Measurements from ENCODE around the gene PLS1.
A peak's percentile ranks its signal among the peaks of the same experiment; 100 is the strongest.
"Not testable (repeated sequence)": the region's sequence is repeated elsewhere in the genome, so short reads cannot be mapped to it uniquely, and the experiment has no call there.

The PLS1 gene

GRCh38 chr3:142693136-142693853, 97.1 kb downstream of the PLS1 start:
- no peak for DNase-seq (ENCODE audit: low read depth)

GRCh38 chr3:142694225-142694624, 98.0 kb downstream of the PLS1 start:
- no peak for DNase-seq (ENCODE audit: low read depth)

GRCh38 chr3:142705198-142705597, 109.0 kb downstream of the PLS1 start:
- DNase-seq (ENCODE audit: low read depth), result no peak

- no peak for DNase-seq (ENCODE audit: low read depth)
Measured at GRCh38 chr3:142706321-142707127, 110.3 kb downstream of the PLS1 start.

- no peak for DNase-seq (ENCODE audit: low read depth)
Measured at GRCh38 chr3:142709207-142709606, 113.0 kb downstream of the PLS1 start.

GRCh38 chr3:142714882-142715281, 118.7 kb downstream of the PLS1 start:
- not testable (repeated sequence) for DNase-seq (ENCODE audit: low read depth)

- DNase-seq (ENCODE audit: low read depth), result no peak
Measured at GRCh38 chr3:142716102-142716501, 119.9 kb downstream of the PLS1 start.

- no peak for DNase-seq (ENCODE audit: low read depth)
Measured at GRCh38 chr3:142723665-142723967, 127.4 kb downstream of the PLS1 start.

- peak; percentile 52 for DNase-seq (ENCODE audit: low read depth)
Measured at GRCh38 chr3:142723968-142724681, 127.9 kb downstream of the PLS1 start, which contains the start of gene TRPC1. Gene TRPC1 (plus strand): TSS chr3:142724034. CDS start chr3:142724560, 526 bp downstream.

- DNase-seq (ENCODE audit: low read depth), result peak; percentile 3
Measured at GRCh38 chr3:142724682-142725356, 128.6 kb downstream of the PLS1 start.

- DNase-seq (ENCODE audit: low read depth), result no peak
Measured at GRCh38 chr3:142725357-142725739, 129.2 kb downstream of the PLS1 start.

- no peak for DNase-seq (ENCODE audit: low read depth)
Measured at GRCh38 chr3:142726017-142726416, 129.8 kb downstream of the PLS1 start.

- no peak for DNase-seq (ENCODE audit: low read depth)
Measured at GRCh38 chr3:142732066-142732465, 135.9 kb downstream of the PLS1 start.

- no peak for DNase-seq (ENCODE audit: low read depth)
Measured at GRCh38 chr3:142734834-142735233, 138.6 kb downstream of the PLS1 start.

- DNase-seq (ENCODE audit: low read depth), result no peak
Measured at GRCh38 chr3:142735462-142735861, 139.3 kb downstream of the PLS1 start.

GRCh38 chr3:142738396-142738795, 142.2 kb downstream of the PLS1 start:
- no peak for DNase-seq (ENCODE audit: low read depth)

- DNase-seq (ENCODE audit: low read depth), result no peak
Measured at GRCh38 chr3:142746646-142747045, 150.5 kb downstream of the PLS1 start.

GRCh38 chr3:142750531-142750930, 154.3 kb downstream of the PLS1 start:
- DNase-seq (ENCODE audit: low read depth), result not testable (repeated sequence)

GRCh38 chr3:142752605-142753004, 156.4 kb downstream of the PLS1 start:
- not testable (repeated sequence) for DNase-seq (ENCODE audit: low read depth)

GRCh38 chr3:142754494-142754893, 158.3 kb downstream of the PLS1 start:
- DNase-seq (ENCODE audit: low read depth), result no peak
